Activated naive CD8-positive, alpha-beta T cell (primary cell): ENCODE results near the gene EEF1B2.
"Not testable (repeated sequence)": the region's sequence is repeated elsewhere in the genome, so short reads cannot be mapped to it uniquely, and the experiment has no call there.

ENCODE experiments used
- H3K27ac Mint-ChIP-seq: one replicate; pipeline ENCODE4 v1.8.0; 2021; ENCODE audit warnings: mixed read lengths
- H3K27me3 Mint-ChIP-seq: one replicate; pipeline ENCODE4 v1.8.0; 2021; ENCODE audit warnings: mixed read lengths
- H3K36me3 Mint-ChIP-seq: one replicate; pipeline ENCODE4 v1.8.0; 2021; ENCODE audit warnings: mixed read lengths
- H3K4me1 Mint-ChIP-seq: one replicate; pipeline ENCODE4 v1.8.0; 2021; ENCODE audit warnings: low read depth, mixed read lengths
- H3K4me3 Mint-ChIP-seq: one replicate; pipeline ENCODE4 v1.8.0; 2021; ENCODE audit warnings: mild to moderate bottlenecking, mixed read lengths
- H3K9me3 Mint-ChIP-seq: one replicate; pipeline ENCODE4 v1.8.0; 2021; ENCODE audit warnings: low read depth, mixed read lengths

EEF1B2 gene

GRCh38 chr2:206157014-206157413, 2.7 kb upstream of the EEF1B2 start:
- H3K9me3 Mint-ChIP-seq, H3K27me3 Mint-ChIP-seq: not testable (repeated sequence)
- peaks cover 45% of the 10 kb centered on the region for H3K4me1 Mint-ChIP-seq
- peak overlapping the region; percentile 54 for H3K27ac Mint-ChIP-seq
- H3K36me3 Mint-ChIP-seq: peaks cover 11% of the 10 kb centered on the region
- peak overlapping the region; percentile 98 for H3K4me3 Mint-ChIP-seq

DNA sequence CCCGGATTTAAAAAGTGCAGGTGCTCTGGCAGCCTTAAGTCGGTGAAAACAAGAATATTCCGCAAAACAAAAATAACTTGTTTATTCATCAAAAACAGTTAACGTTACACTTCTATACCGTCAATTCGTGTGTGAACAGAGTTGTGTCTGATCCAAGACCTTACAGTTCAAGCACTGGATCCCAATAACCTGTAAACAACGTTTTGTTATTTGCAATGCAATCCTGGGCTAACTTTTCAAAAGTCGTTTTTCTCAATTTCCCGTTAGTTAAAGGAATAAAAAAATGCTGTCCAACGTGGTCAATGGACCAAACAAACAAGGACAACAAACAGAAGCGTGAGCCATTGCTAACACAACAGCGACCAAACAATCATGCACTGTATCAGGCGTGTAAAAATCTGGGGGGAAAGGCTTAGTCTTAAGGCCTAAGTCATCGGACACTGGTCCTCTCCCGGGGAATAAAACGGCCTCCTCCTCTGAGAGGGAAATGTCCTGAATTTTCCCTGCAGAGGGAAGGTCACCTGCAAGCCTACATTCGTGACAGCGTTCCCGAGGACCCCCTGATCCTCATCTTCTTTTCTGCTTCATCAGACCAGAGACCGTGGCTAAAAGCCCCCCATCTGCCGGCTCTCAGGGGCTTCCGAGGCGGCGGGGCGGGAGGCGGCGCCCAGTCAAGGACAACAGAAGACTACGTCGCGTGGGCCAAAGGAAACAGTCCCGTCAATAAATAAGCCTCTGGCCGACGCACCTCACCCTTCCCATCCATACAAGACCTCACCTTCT, 941 bp upstream of the EEF1B2 start:
- H3K27ac Mint-ChIP-seq: peak overlapping the region; percentile 99
- H3K36me3 Mint-ChIP-seq: peaks cover 23% of the 10 kb centered on the region
- peaks cover 59% of the 10 kb centered on the region for H3K4me1 Mint-ChIP-seq
- peak overlapping the region; percentile 98 for H3K4me3 Mint-ChIP-seq
- H3K27me3 Mint-ChIP-seq: no peaks in the 10 kb centered on the region
- H3K9me3 Mint-ChIP-seq: no peaks in the 10 kb centered on the region

DNA sequence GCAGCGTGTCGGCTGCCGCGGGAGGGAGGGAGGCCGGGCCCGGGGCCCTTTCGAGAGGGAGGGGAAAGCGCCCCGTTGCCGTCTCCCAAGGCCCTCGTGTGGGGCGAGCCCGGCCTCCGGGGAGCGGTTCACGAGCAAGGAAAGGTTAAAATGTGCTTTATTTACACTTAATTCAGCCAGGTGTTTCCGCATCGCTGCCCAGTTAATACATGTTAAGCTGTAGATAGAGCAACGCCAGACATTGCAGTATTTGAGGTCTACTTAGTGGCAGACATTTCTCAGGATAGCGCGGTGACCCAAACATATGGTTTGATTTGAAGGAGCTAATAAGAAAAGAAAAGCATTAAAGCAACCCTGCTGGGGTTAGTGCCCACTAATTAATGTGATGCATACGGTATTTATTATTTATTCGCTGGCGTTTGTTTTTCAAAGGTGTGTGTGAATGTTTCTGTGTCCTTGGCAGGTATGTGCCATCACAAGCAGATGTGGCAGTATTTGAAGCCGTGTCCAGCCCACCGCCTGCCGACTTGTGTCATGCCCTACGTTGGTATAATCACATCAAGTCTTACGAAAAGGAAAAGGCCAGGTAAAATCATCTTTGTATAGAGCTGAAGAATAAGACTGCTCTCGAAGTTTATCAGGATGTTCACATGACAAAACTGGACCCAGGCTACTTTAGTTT, 571 bp downstream of the EEF1B2 start:
- Mint-ChIP-seq H3K27ac (peak overlapping the region; percentile 99), H3K27me3 (no peaks in the 10 kb centered on the region), H3K36me3 (peaks cover 27% of the 10 kb centered on the region), H3K4me1 (peaks cover 55% of the 10 kb centered on the region), H3K4me3 (peak overlapping the region; percentile 98), H3K9me3 (no peaks in the 10 kb centered on the region)

DNA sequence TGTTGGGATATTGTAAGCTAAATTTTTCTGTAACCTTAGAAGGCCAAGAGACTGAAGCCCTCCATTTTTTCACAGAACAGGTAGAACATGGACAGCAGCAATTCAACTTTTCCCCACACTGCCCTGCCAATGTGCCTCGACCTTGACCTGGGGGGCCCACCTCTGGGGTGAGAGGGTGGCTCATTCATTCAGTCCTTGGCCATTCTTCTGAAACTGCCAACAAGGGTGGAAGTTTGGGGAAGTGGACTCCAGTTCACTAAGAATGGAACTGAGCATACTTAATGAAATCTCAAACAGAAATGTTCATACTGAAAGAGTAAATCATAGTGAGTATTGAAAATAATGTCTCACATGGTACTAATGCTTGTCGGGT, 1.1 kb downstream of the EEF1B2 start:
- Mint-ChIP-seq H3K36me3 (peaks cover 27% of the 10 kb centered on the region), H3K9me3 (no peaks in the 10 kb centered on the region), H3K27me3 (no peaks in the 10 kb centered on the region), H3K4me3 (peak overlapping the region; percentile 98), H3K27ac (peak overlapping the region; percentile 99), H3K4me1 (peaks cover 55% of the 10 kb centered on the region)

DNA sequence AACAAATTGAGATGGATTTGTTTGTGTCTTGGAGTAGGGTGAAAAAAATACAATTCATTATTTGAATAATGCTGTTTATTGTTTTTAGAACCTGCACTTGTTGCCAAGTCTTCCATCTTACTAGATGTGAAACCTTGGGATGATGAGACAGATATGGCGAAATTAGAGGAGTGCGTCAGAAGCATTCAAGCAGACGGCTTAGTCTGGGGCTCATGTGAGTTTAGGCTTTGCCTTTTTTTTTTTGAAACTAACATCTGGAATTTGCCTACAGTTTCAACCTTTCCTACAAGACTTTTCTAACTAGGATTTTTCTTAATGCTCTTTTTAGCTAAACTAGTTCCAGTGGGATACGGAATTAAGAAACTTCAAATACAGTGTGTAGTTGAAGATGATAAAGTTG, 2.7 kb downstream of the EEF1B2 start:
- Mint-ChIP-seq H3K36me3 (peaks cover 29% of the 10 kb centered on the region), H3K4me1 (peaks cover 47% of the 10 kb centered on the region), H3K4me3 (peak overlapping the region; percentile 98), H3K27ac (peak overlapping the region; percentile 99)
- H3K27me3 Mint-ChIP-seq, H3K9me3 Mint-ChIP-seq: not testable (repeated sequence)

DNA sequence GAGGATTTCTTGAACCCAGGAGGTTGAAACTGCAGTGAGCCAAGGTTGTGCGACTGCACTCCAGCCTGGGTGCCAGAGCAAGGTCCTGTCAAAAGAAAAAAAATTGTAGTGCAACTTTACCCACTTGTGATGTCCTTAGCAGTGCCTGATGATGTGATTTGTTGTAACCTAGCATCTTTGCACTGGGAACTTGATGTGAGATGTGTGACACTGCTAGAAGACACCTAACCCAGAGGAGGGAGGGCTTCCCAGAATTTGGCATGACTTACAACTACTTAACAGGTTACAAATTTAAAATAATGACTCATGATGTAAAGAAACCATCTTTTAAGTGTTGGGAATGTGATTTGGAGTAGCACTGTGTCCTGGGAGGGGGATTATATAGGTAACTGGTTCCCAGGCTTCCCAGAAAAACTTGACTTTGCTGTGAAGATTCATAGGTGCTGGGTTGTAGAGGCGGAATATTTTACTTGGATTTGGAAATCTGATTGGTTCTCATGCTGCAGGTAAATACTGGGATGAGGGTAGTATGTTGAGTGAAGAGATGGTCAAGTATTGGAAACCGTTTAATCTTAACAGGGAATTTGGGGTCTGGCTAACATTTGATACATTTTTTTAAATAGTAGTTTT, 3.7 kb downstream of the EEF1B2 start:
- Mint-ChIP-seq H3K36me3 (peaks cover 32% of the 10 kb centered on the region), H3K4me1 (peaks cover 38% of the 10 kb centered on the region), H3K9me3 (no peaks in the 10 kb centered on the region), H3K27ac (peak overlapping the region; percentile 99), H3K27me3 (no peaks in the 10 kb centered on the region), H3K4me3 (peak overlapping the region; percentile 98)

DNA sequence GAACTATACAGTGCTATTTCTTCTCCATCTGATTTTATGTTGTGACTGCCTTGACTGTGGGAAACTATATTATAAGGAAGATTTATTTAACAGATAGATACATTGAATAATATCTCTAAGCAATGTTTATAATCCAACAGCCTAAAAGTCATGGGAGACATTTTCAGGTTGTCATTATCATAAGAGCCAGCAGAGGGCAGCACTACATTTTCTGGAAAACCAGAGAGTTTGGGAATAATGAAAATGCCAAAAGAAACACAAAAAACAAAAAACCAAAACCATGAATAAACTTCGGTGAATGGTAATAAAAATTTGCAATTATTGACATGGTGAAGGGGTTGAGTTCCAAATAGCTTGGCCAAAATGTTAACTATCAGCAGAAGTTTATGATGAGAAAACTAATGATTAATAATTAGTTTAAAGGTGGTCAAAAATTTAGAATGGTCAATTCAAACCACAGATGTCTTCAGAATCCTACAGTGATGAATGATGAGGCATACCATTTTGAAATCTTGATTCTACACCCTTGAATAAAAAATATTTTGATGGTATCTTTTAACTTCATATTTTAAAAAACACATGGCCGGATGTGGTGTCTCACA, 4.7 kb downstream of the EEF1B2 start:
- H3K27ac Mint-ChIP-seq: no peak overlapping the region
- no peaks in the 10 kb centered on the region for H3K9me3 Mint-ChIP-seq
- H3K27me3 Mint-ChIP-seq: no peaks in the 10 kb centered on the region
- H3K36me3 Mint-ChIP-seq: peaks cover 37% of the 10 kb centered on the region
- H3K4me1 Mint-ChIP-seq: peaks cover 35% of the 10 kb centered on the region
- peak overlapping the region; percentile 48 for H3K4me3 Mint-ChIP-seq

- peaks cover 24% of the 10 kb centered on the region for H3K36me3 Mint-ChIP-seq
- H3K27ac Mint-ChIP-seq, H3K9me3 Mint-ChIP-seq, H3K4me1 Mint-ChIP-seq, H3K4me3 Mint-ChIP-seq, H3K27me3 Mint-ChIP-seq: not testable (repeated sequence)
Observed at GRCh38 chr2:206168230-206168629, 8.5 kb downstream of the EEF1B2 start.

- H3K4me3 Mint-ChIP-seq, H3K9me3 Mint-ChIP-seq, H3K4me1 Mint-ChIP-seq, H3K27me3 Mint-ChIP-seq, H3K27ac Mint-ChIP-seq: not testable (repeated sequence)
- peaks cover 17% of the 10 kb centered on the region for H3K36me3 Mint-ChIP-seq
Observed at GRCh38 chr2:206171624-206172397, 12.1 kb downstream of the EEF1B2 start.

- Mint-ChIP-seq H3K4me3 (no peak overlapping the region), H3K27ac (no peak overlapping the region), H3K36me3 (peaks cover 12% of the 10 kb centered on the region), H3K27me3 (no peaks in the 10 kb centered on the region), H3K4me1 (no peaks in the 10 kb centered on the region), H3K9me3 (no peaks in the 10 kb centered on the region)
Observed at GRCh38 chr2:206173147-206173546, 13.5 kb downstream of the EEF1B2 start.

- Mint-ChIP-seq H3K27ac (no peak overlapping the region), H3K9me3 (no peaks in the 10 kb centered on the region), H3K36me3 (no peaks in the 10 kb centered on the region), H3K4me1 (no peaks in the 10 kb centered on the region), H3K27me3 (no peaks in the 10 kb centered on the region), H3K4me3 (no peak overlapping the region)
Observed at GRCh38 chr2:206176121-206176520, 16.4 kb downstream of the EEF1B2 start.

GRCh38 chr2:206176901-206177300, 17.2 kb downstream of the EEF1B2 start:
- Mint-ChIP-seq H3K36me3 (no peaks in the 10 kb centered on the region), H3K4me3 (no peak overlapping the region), H3K4me1 (no peaks in the 10 kb centered on the region), H3K9me3 (no peaks in the 10 kb centered on the region), H3K27ac (no peak overlapping the region), H3K27me3 (no peaks in the 10 kb centered on the region)

DNA sequence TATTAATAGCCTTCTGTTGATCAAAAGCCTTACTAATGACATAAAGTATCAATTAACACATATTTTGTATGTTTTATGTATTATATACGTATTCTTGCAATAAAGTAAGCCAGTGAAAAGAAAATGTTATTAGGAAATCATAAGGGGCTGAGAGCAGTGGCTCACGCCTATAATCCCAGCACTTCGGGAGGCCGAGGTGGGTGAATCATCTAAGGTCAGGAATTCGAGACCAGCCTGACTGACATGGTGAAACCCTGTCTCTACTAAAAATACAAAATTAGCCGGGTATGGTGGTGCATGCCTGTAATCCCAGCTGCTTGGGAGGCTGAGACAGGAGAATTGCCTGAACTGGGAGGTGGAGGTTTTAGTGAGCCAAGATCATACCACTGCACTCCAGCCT, 21.8 kb downstream of the EEF1B2 start:
- not testable (repeated sequence) for H3K36me3 Mint-ChIP-seq, H3K4me3 Mint-ChIP-seq, H3K27me3 Mint-ChIP-seq, H3K4me1 Mint-ChIP-seq, H3K9me3 Mint-ChIP-seq, H3K27ac Mint-ChIP-seq

DNA sequence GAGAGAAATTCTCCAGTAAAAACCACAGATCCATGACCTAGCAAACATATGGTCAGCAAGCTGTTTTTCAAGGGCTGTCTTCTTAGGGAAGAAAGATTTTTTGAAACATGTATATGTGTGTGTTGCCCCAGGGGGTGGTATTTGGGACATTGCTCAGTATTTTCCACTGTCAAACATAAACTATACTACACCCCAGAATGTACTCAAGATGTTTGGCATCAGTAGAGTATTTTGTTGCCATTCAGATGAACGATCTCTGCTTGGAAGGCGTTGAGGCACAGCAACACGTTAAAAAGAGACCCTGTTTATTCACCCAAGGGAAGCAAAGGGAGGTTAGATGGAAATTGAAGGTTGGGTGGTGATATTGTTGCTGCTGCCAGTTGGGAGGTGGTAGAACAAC, 30.0 kb downstream of the EEF1B2 start:
- Mint-ChIP-seq H3K4me3 (no peak overlapping the region), H3K27me3 (peaks cover 10% of the 10 kb centered on the region), H3K27ac (no peak overlapping the region), H3K36me3 (peaks cover 4% of the 10 kb centered on the region), H3K4me1 (no peaks in the 10 kb centered on the region), H3K9me3 (no peaks in the 10 kb centered on the region)
